ENCODE measurements around the gene TMEM44. TPM values are rescaled to one million over a fixed set of nuclear protein-coding genes. Genes with fewer than 3 reads are reported as not detected.

The TMEM44 gene
- polyA plus RNA-seq, 1 experiment, result 14.0 TPM

Small RNAs within 50 kb of the gene (small RNA-seq; reads per million reads assigned to genes)
- not detected for gene AC046143.2 (ENCODE audit: insufficient read length, low read depth)

Other genes starting within 250 kb of the TMEM44 start
- gene GP5, start 234.2 kb downstream of the TMEM44 start, polyA plus RNA-seq (2011; rRNA removed), result 0.06 and 0.10 TPM in 2 replicates
- 98.5 and 132 TPM in 2 replicates for gene ATP13A3, start 146.4 kb downstream of the TMEM44 start, polyA plus RNA-seq (2011; rRNA removed)
- 30.2 and 34.0 TPM in 2 replicates for gene LSG1, start 38.8 kb upstream of the TMEM44 start, polyA plus RNA-seq (2011; rRNA removed)
- gene FAM43A, start 52.5 kb upstream of the TMEM44 start, polyA plus RNA-seq (2011; rRNA removed), result 7.6 and 8.1 TPM in 2 replicates